Stimulated activated CD4-positive, alpha-beta T cell treated with anti-CD3 and anti-CD28 coated beads, Interleukin-12 subunit alpha, Interleukin-12 subunit beta, amount 100 ng/mL, for 24 hours (primary cell): ENCODE results near the gene ARL16.
A peak's percentile ranks its signal among the peaks of the same experiment; 100 is the strongest.
"Not testable (repeated sequence)": the region's sequence is repeated elsewhere in the genome, so short reads cannot be mapped to it uniquely, and the experiment has no call there.

Source experiments
- DNase-seq, 2 experiments: peaks; one replicate each; pipeline ENCODE4 v3.0.0-alpha.2; 2020; ENCODE audit warnings: low read depth in 2 of 2

ARL16 gene

DNA sequence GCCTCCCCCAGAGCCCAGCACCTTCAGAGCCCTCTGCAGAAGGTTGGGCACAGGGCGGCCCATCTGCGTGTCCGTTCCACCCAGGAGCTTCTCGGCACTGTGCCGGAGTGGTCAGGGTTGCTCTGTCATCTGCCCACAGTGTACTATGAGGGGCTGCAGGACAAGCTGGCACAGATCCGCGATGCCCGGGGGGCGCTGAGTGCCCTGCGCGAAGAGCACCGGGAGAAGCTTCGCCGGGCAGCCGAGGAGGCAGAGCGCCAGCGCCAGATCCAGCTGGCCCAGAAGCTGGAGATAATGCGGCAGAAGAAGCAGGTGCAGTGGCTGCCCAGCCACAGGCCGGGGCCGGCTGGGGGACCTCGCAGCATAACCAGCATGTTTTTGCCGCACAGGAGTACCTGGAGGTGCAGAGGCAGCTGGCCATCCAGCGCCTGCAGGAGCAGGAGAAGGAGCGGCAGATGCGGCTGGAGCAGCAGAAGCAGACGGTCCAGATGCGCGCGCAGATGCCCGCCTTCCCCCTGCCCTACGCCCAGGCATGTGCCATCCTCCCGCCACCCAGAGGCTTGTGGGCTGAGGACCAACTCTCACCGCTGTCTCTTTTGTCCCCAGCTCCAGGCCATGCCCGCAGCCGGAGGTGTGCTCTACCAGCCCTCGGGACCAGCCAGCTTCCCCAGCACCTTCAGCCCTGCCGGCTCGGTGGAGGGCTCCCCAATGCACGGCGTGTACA lies 12.8 kb upstream of the ARL16 start:
- no peak for DNase-seq

DNA sequence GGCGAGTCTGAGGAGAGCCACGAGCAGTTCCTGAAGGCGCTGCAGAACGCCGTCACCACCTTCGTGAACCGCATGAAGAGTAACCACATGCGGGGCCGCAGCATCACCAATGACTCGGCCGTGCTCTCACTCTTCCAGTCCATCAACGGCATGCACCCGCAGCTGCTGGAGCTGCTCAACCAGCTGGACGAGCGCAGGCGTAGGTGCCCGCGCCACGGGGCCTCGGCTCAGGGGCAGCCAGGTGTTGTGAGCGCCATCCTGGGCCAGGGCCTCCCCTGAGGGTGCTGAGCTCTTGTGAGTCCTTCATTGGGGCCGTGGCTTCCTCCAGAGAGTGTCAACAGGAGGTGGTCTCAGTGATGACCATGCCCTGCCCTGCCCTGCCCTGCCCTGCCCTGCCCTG lies 12.2 kb upstream of the ARL16 start:
- no peak for DNase-seq

- no peak for DNase-seq
Observed at GRCh38 chr17:81695211-81695610, 11.6 kb upstream of the ARL16 start.

- DNase-seq, result no peak
Observed at GRCh38 chr17:81694810-81695209, 11.2 kb upstream of the ARL16 start.

- DNase-seq, result no peak
Observed at GRCh38 chr17:81693509-81694210, 10.1 kb upstream of the ARL16 start.

DNA sequence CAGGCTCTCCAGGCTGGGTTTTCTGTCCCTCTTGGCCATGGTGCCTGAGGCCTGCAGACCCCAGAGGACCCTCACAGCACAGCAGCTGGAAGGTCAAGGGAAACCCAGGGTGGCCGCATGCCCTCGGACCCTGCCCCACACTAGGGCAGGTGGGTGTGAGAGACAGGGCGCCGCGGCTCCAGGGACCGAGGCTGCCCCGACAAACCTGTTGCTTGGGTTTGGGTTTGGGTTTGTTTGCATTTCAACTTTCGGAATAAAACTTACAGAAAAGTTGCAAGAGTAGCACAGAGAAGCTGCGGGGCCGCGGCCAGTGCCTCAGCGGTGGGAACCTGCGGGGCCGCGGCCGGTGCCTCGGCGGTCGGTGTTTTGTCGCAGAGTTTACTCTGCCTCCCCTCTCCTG lies 8.0 kb upstream of the ARL16 start:
- no peak for DNase-seq

DNA sequence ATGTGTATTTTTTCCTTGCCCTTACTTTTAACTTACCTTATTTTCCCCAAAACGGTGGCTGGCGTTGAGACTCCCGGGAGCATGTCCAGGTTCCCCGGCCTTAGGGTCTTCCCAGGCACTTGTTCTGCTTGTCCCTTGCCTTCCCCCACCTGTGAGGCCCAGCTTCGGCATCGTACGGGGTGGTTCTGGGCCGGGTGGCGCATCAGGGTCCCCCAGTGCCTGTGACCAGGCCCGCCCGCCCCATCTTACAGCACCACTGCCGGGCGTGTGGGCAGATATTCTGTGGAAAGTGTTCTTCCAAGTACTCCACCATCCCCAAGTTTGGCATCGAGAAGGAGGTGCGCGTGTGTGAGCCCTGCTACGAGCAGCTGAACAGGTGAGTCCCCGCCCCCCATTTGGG lies 7.6 kb upstream of the ARL16 start:
- no peak for DNase-seq

DNA sequence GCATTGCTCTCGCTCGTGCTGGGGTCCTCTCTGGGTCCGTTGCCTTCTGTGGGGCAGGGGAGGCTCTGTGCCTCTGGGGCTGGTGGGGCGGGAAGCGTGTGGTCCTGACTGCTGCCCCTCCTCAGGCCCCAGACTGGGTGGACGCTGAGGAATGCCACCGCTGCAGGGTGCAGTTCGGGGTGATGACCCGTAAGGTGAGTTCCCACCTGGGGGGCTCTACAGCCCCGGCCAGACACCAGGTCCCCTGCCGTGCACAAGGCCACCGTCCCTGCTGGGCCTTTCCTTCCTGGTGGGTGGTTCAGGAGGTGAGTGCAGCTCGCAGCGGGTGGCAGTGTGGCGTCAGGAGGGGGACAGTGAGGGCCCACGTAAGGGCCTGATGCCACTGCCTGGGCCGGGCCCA lies 7.0 kb upstream of the ARL16 start:
- no peak for DNase-seq

- DNase-seq, result no peak
Observed at GRCh38 chr17:81690066-81690465, 6.5 kb upstream of the ARL16 start.

DNA sequence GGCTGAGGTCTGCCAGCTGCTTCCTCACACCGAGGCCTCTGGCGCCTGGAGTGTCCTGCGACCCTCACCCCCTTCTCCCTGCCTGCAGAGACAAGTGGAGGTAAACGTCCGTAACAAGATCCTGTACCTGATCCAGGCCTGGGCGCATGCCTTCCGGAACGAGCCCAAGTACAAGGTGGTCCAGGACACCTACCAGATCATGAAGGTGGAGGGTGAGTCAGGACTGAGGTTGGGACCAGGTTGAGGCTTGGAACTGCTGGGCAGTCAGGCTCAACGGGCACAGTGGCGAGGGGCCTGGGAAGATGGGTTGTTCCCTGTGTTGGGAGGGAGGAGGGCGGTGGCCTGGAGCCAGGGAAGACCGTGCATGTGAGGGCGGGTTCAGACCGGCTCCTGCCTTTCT lies 5.0 kb upstream of the ARL16 start:
- no peak for DNase-seq

- DNase-seq, result no peak
Observed at GRCh38 chr17:81687770-81688541, 4.4 kb upstream of the ARL16 start.

- DNase-seq, result no peak
Observed at GRCh38 chr17:81686614-81687013, 3.0 kb upstream of the ARL16 start.

DNA sequence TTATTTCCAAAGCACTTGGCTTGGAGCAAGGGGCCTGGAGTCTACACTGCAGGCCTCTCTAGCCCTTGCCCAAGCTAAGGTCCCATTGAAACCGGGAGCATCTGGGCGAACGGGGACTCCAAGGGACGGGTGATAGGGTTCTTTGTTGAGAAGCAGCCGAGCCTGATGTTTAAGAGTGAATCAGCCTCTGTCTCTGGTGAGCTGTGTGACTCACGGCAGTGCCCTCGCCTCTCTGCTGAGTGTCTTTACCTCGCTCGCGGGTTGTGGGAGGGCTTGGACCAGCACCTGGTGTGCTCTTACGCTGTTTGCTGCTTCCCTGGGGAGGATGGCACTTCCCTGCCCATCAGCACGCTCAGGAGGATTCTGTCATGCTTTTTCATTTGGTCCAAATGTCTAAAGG lies 1.5 kb upstream of the ARL16 start:
- peak in 1 of 2 experiments; percentile 28 for DNase-seq

DNA sequence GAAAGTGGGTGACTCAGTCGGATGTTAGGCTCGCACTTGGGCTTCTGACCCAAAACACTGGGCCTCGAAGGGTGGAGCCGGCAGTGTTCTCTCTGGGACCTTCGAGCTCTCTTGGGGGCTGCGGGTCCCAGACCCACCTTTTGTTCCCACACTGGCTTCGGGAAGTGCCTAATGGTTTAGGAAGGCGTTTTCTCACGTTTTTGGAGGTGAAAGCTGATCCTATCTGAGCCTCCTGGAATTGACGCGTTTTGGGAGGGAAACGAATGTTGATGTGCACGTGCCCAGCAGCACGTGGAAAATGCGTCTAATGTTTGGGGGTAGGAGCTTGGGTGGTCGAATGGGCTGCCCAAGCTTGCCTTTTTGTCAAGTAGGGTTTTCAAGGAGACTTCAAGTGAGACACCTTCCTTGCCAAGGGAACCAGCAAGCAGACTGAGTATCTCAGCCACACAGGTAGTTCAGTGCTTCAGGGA lies 880 bp upstream of the ARL16 start:
- DNase-seq, result no peak

DNA sequence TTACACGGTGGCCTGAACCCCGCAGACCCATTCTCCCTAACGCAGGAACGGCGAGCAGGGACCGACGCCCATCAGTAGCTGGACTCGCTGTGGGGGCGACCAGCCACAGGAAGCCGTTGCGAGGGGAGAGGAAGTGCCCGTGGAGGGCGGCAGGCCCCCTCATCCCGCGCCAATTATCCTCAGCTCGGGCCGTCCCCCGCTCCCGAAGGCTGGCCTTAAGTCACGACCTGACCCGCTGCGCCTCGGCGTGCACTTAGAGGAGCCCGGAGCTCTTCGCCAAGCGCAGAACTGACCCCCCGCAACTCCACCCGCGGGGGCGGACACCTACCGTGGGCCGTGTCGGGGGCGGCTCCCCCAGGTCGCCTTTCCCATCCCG lies 401 bp downstream of the ARL16 start:
- DNase-seq, result no peak

DNA sequence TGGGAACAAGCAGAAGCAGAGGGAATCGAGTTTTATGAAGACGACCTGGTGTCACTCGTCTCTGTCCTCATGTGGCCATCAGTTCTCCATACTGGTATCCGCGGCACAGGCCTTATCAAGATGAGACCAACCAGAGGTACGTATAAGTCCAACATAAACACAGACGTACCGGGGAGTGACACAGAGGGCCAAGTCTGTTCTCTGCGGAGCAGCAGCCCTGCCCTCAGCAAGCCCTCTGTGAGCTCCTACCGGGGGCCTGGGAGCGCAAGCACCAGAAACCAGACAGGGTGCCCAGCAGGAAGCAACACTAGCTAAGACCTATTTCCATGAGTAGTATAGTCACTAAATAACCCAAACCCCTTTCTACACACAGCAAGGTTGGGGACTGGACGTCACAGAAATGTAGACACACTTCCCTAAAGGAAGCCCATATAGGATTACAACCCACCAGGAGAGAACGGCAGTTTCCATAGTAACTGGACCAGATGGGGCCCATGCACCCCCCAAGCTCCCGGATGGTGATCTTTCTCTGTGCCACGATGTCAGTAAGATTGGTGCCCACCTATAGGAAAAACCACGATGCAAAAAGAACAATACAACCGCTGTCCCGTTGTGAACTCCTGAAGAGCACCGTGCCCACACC lies 911 bp downstream of the ARL16 start:
- no peak for DNase-seq

DNA sequence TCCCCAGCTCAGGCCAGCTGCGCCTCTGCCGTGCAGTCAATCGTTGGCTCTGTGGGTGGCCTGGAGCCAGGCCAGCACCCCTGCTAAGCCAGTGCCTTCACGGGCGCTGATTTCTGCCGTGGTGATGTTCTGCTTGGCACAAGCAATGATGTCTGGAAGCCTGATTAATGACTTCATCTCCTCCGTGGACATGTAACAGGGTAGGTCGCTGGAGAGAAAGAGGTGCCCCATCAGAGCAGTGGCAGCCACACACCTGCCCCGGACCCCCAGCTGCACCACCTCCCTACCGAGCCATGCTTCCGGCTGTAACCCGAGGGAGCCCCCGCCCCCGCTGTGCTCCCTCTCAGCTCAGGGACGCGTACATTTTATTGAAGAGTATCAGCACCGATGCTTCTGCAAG lies 1.9 kb downstream of the ARL16 start:
- DNase-seq, result no peak

DNA sequence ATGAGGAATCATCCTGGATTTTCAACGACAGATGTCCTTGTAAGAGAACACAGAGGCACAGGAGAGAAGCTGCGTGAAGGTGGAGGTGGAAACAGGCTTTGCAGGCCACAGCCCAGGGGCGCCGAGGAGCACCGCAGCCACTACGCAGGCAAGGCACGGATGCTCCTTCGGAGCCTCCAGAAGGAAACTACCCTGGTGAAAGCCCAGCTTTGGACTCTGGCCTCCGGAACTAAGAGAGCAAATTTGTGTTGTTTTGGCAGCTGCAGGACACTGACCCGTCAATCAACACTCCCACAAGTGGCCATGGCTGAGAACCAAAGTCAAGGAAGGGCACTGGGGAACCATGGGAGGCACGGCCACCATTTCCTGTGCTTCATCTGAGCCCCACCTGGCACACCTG lies 3.4 kb downstream of the ARL16 start:
- DNase-seq, result no peak

- no peak for DNase-seq
Observed at GRCh38 chr17:81676906-81677305, 6.7 kb downstream of the ARL16 start.

GRCh38 chr17:81675515-81676221 lies 7.9 kb downstream of the ARL16 start:
- not testable (repeated sequence) for DNase-seq

- DNase-seq, result no peak
Observed at GRCh38 chr17:81673561-81674258, 9.9 kb downstream of the ARL16 start.
